ENCODE results near the gene KANSL1.
"Not testable (repeated sequence)": the region's sequence is repeated elsewhere in the genome, so short reads cannot be mapped to it uniquely, and the experiment has no call there.

KANSL1 gene

GRCh38 chr17:46038414-46038813 is 154.8 kb downstream of the KANSL1 start:
- no peak for DNase-seq (ENCODE audit: low read depth)

GRCh38 chr17:46037722-46038255 is 155.4 kb downstream of the KANSL1 start:
- no peak for DNase-seq (ENCODE audit: low read depth)

- DNase-seq (ENCODE audit: low read depth): no peak
Observed at GRCh38 chr17:46036491-46036890, 156.7 kb downstream of the KANSL1 start.

GRCh38 chr17:46035112-46035818 is 158.0 kb downstream of the KANSL1 start:
- DNase-seq (ENCODE audit: low read depth): no peak

- DNase-seq (ENCODE audit: low read depth): no peak
Observed at GRCh38 chr17:46033392-46033791, 159.8 kb downstream of the KANSL1 start.

- DNase-seq (ENCODE audit: low read depth): no peak
Observed at GRCh38 chr17:46032909-46033308, 160.3 kb downstream of the KANSL1 start.

GRCh38 chr17:46031920-46032319 is 161.3 kb downstream of the KANSL1 start:
- DNase-seq (ENCODE audit: low read depth): no peak

GRCh38 chr17:46031440-46031839 is 161.8 kb downstream of the KANSL1 start:
- no peak for DNase-seq (ENCODE audit: low read depth)

- no peak for DNase-seq (ENCODE audit: low read depth)
Observed at GRCh38 chr17:46030752-46031151, 162.5 kb downstream of the KANSL1 start.

GRCh38 chr17:46029627-46030026 is 163.6 kb downstream of the KANSL1 start:
- no peak for DNase-seq (ENCODE audit: low read depth)

- DNase-seq (ENCODE audit: low read depth): no peak
Observed at GRCh38 chr17:46028981-46029565, 164.2 kb downstream of the KANSL1 start.

GRCh38 chr17:46028374-46028773 is 164.9 kb downstream of the KANSL1 start:
- no peak for DNase-seq (ENCODE audit: low read depth)

- DNase-seq (ENCODE audit: low read depth): no peak
Observed at GRCh38 chr17:46027976-46028325, 165.3 kb downstream of the KANSL1 start.

- DNase-seq (ENCODE audit: low read depth): no peak
Observed at GRCh38 chr17:46027048-46027975, 165.9 kb downstream of the KANSL1 start.

GRCh38 chr17:46026166-46027047 is 166.8 kb downstream of the KANSL1 start:
- no peak for DNase-seq (ENCODE audit: low read depth)

GRCh38 chr17:46025510-46026165 is 167.6 kb downstream of the KANSL1 start:
- no peak for DNase-seq (ENCODE audit: low read depth)

- DNase-seq (ENCODE audit: low read depth): no peak
Observed at GRCh38 chr17:46025060-46025459, 168.2 kb downstream of the KANSL1 start.

- no peak for DNase-seq (ENCODE audit: low read depth)
Observed at GRCh38 chr17:46024590-46024989, 168.6 kb downstream of the KANSL1 start.

GRCh38 chr17:46023783-46024388 is 169.3 kb downstream of the KANSL1 start:
- DNase-seq (ENCODE audit: low read depth): no peak

- not testable (repeated sequence) for DNase-seq (ENCODE audit: low read depth)
Observed at GRCh38 chr17:46023366-46023765, 169.9 kb downstream of the KANSL1 start.

GRCh38 chr17:46020998-46021397 is 172.2 kb downstream of the KANSL1 start:
- DNase-seq (ENCODE audit: low read depth): no peak
